ENCODE data around the gene CHST12.

CHST12 gene

DNA sequence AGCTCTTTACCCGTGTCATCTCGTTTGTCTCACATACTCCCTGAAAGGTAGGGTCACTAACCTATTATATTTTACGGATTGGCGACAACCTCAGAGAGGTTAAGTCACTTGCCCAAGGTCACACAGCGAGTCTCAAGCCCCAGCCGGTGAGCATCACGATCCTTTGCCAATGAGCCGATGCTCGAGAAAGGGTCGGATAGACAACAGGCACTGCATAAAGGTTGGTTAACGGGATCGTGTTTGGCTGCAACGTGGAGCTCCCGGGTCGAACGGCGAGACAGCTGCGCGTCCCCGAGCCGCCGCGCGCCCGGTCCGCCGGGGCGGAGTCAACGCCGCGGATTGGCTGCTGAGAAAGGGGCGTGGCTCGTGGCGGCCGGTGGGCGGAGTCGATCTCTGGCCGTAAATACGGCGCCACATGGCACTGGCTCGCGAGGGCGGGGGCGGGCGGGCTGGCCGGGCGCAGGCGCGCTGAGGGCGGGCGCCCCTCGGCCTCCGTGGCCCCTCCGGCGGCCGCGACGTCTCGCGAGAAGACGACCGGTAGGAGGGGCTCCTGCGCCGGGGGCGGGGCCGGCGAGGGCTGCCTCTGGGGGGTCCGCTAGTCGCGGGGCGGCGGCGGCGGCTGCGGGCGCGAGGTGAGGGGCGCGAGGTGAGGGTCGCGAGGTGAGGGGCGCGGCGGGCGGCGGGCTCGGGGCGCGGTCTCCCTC, at the start of gene CHST12:
TSS of gene CHST12 (plus strand) at position 598 of the 704 bp plus-strand sequence. CDS start 29,029 bp downstream, outside the sequence.
- H3K4me3 ChIP-seq (ENCODE audit: low read depth, low read length), result peak within 1 kb of the TSS; percentile 85
- DNase-seq (ENCODE audit: low read depth), result peak; percentile 53
- no peak for TF ChIP-seq CTCF (IDR thresholded peaks at IDR 0.05; ENCODE audit: control insufficient read depth, extremely low read depth, insufficient read depth)

DNA sequence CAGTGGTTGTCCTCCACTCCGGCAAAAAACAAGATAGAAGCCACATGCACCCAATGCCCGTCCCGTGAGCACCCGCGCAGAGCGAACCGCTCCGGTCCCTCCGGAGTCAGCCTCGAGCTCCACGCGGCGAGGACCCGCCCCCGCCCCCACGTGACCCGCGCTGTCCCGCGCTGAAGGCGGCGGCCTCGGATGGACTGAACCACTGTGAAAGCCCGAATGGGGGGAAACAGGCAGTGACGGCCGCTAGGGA, 49.5 kb upstream of the CHST12 start:
- peak; percentile 68 for DNase-seq (ENCODE audit: low read depth)
- peak overlapping the region; percentile 77 for H3K4me3 ChIP-seq (ENCODE audit: low read depth, low read length)
- no peak for TF ChIP-seq CTCF (IDR thresholded peaks at IDR 0.05; ENCODE audit: control insufficient read depth, extremely low read depth, insufficient read depth)

GRCh38 chr7:2354186-2354938, 49.0 kb upstream of the CHST12 start, which contains the start of gene EIF3B:
TSS of gene EIF3B (plus strand) at chr7:2354827. CDS start at chr7:2354922, 95 bp downstream.
- no peak for TF ChIP-seq CTCF (IDR thresholded peaks at IDR 0.05; ENCODE audit: control insufficient read depth, extremely low read depth, insufficient read depth)
- peak; percentile 87 for DNase-seq (ENCODE audit: low read depth)
- H3K4me3 ChIP-seq (ENCODE audit: low read depth, low read length), result peak within 1 kb of the TSS; percentile 77

- no peak for TF ChIP-seq CTCF (IDR thresholded peaks at IDR 0.05; ENCODE audit: control insufficient read depth, extremely low read depth, insufficient read depth)
- peak overlapping the region; percentile 77 for H3K4me3 ChIP-seq (ENCODE audit: low read depth, low read length)
- DNase-seq (ENCODE audit: low read depth), result no peak
These were observed 48.3 kb upstream of the CHST12 start for GRCh38 chr7:2354939-2355704.

DNA sequence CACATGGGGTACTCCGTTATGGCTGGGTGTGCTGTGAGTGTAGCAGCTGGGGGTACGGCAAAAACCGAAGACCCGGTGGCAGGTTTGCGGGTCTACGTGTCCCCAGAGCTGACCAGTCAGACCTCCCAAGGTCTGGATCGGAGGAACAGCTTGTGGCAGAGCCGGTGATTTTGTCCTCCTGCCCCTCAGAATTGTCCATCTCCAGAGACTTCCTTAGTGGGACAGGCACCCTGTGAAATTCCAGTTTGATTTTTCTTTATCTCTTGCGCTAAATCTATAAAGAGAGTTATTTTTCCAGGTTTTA, 47.8 kb upstream of the CHST12 start:
- no peak for DNase-seq (ENCODE audit: low read depth)
- H3K4me3 ChIP-seq (ENCODE audit: low read depth, low read length), result peak overlapping the region; percentile 77
- no peak for TF ChIP-seq CTCF (IDR thresholded peaks at IDR 0.05; ENCODE audit: control insufficient read depth, extremely low read depth, insufficient read depth)

- H3K4me3 ChIP-seq (ENCODE audit: low read depth, low read length), result peak overlapping the region; percentile 77
- TF ChIP-seq CTCF (IDR thresholded peaks at IDR 0.05; ENCODE audit: control insufficient read depth, extremely low read depth, insufficient read depth), result no peak
- peak; percentile 30 for DNase-seq (ENCODE audit: low read depth)
These were observed 46.2 kb upstream of the CHST12 start for GRCh38 chr7:2357165-2357564.

Measured in LNCaP clone FGC (cell line).